ENCODE results near the gene PHLDB2.

PHLDB2 gene

DNA sequence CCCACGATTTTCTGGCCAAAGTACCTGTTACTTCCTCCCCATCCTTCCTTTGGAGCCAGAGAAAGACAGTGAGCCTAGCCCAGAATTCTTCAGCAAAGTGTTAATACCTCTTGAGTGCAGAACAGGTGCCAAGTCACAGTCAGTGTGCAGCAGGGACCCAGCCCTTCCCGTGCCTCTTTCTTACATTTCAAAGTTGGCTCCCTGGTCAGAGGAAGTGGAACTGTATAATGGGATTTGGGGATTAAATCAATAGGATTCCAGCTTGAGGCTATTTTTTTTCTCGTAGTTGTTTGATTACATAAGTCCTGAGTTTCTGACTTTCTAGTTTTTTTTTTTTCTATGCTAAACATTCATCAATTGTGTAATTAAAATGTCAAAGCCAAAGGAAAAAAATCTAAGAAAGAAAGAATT is 67.2 kb downstream of the PHLDB2 start:
- DNase-seq (ENCODE audit: low read depth), result no peak

DNA sequence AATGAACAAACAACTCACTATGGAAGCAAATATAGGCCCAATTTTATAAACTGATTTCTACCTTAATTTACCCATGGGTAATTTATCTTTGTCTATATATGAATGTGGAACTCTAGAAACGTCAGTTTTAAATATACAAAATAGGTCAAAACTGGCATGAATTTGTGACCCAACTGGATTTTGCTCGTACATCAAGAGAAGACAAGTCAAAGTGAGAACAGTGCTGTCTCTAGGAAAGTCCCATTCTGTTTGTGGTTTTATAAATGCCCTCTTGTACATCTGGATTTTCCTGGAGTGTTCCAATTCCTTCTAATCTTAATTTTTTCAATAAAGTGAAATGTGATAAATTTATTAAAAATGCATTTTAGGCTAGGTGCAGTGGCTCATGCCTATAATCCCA is 69.5 kb downstream of the PHLDB2 start:
- DNase-seq (ENCODE audit: low read depth), result no peak

DNA sequence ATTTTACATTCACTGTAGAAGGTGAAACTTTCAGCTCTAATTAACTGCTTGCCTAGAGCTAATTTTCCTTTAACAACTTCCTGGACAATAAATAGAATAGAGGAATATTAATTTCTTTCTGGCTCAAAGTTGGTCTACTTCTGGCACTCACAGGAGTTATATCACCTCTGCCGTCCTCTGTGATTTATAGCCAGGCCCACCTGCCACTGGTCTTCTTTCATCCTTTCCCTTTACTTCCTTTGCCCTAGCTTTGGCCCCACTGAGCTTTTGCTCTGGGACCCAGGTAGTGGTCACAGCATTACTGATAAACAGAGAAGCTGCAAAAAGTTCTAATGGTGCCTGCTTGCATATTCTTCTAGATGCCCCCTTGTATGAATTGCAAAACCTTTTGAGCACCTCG is 70.4 kb downstream of the PHLDB2 start:
- DNase-seq (ENCODE audit: low read depth), result no peak

DNA sequence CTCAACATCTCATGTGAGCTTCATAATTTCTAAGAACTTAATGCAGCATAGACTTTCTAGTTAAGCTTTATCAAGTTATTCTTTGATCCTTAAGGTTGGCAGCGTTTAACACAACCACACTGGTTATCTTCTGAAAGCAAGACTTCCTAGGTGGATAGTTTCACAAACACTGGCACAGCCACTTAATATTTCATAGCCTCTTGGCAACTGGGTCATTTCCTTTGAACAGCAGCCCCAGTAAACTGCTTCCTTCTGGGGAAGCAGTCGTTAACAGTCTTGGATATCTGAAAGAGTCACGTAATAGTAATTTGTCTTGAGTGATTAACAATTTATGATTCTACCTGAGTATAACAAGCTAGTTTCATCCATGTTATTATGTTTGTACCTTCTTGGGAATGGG is 73.9 kb downstream of the PHLDB2 start:
- no peak for DNase-seq (ENCODE audit: low read depth)

DNA sequence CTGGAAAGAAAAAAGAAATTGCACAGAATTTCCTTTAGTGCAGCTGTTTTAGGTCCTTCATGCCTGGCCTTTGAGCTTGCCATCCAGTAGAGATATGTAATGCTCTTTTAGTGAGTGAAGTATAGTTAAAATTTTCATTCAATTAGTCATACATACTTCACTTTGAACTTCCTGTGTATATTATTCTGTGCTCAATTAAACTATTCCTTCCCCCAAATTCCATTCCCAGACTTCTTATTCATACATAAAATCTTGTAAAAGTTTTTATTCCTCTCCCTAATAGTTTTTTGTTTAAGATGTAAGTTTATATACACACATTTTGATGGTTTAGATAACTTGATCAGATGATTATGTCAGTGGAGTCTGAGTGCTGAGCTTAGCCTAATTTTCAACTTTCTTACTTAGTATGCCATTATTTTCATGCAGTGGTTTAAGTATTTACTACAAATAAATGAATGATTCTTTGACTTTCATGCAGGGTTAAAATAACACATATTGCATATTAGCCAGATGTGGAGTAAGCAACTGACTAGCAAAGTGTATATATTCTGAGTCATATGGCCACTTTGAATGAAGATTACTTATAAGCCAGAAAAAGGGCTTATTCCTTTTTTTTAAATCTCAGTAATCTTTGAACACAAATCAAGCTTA is 77.3 kb downstream of the PHLDB2 start:
- DNase-seq (ENCODE audit: low read depth), result no peak

DNA sequence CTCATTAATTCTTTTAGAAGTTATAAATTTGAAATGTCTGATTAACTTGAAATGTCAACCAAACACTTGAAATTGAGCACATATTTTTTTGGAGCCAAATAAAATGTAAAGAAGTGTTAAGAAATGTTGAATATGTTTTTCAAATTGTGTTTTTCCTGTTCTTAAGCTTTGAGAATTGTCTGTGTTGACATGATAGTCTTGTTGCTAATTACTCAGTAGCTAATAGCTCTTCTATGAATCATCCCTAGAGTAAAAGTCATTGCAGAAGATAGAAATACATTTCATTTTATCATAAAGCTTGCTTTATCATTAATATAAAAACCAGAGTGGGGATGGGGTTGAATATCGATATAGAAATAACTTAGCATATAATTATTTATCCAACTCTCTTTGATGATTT is 77.9 kb downstream of the PHLDB2 start:
- DNase-seq (ENCODE audit: low read depth), result no peak

DNA sequence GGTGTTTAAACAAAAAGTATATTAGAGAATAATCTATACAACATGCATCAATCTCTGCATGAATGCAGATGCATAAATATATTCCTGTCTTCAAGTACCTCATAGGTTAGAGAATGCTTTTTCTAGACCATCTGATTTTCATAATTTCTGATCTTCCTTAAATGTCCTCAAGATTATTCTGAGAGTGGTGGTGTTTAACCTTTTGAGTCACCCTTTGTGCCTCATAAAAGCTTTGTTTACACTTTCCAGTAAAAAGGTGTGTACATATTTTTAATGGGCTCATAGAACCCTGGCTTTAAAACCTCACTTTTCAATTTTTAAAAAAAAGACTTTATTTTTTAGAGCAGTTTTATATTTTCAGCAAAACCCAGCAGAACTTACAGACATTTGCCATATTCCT is 78.8 kb downstream of the PHLDB2 start:
- DNase-seq (ENCODE audit: low read depth), result no peak

DNA sequence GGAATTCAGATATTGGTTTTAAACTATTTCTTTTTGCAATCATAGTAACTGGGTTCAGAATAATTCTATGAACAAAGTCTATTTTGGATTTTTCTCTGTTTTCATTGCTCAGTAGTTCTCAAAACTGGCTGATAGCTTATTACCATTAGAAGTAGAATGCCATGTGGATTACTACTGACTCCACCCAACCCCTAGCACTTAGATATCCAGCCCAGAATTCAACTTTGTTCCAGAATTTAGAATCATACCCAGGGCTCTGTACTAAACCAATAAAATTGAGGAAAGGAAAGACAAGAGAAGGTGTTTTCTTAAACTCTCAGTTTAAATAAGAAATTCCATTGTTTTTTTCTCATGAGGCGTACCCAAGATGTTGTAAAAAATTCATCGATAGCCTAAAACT is 80.8 kb downstream of the PHLDB2 start:
- no peak for DNase-seq (ENCODE audit: low read depth)

DNA sequence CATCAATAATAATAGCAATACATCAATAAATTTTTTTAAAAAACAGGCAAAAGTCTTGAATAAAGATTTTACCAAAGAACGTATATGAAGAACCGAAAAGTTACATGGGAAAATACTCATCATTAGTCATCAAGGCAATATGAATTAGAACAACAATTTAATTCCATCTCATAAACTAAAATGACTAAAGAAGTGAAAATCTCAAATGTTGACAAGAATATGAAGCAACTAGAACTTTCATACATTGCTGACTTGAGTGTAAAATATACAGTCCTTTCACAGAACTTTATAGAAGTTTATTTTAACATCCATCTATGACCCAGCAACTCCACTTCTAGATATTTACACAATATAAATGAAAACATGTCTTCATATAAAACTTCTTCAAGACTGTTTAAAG is 84.5 kb downstream of the PHLDB2 start:
- no peak for DNase-seq (ENCODE audit: low read depth)

DNA sequence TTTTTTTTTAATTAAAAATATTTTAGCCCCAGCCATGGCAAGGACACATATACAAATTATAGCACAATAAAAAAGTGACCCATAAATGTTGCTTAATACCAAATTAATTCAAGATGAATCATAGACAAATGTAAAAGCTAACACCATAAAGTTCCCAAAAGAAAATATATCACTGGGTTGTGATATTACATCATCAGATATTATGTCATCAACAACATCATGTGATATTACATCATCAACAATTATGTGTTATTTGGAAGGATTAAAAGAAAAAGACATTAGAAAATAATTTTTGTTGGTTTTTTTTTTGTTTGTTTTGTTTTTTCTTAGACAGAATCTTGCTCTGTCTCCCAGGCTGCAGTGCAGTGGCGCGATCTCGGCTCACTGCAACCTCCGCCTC is 85.3 kb downstream of the PHLDB2 start:
- DNase-seq (ENCODE audit: low read depth), result no peak

DNA sequence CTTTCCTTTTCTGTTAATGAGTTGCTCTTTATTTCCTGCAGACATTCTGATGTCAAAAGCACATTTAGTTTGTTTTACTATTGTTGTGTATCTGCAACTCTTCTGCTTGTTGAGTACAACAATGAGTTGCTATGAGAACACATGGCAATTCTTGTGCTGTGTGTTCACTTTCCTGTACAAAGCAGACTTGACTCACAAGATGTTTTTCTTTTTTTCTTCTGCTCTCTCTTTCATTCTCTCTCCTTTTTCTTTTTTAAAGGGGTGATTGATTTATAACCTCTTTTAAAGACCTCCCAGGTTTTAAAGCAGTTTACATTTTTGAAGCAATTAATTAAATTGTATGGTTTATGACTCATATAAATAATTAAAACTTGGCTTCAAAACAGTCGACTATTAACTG is 88.2 kb downstream of the PHLDB2 start:
- no peak for DNase-seq (ENCODE audit: low read depth)

DNA sequence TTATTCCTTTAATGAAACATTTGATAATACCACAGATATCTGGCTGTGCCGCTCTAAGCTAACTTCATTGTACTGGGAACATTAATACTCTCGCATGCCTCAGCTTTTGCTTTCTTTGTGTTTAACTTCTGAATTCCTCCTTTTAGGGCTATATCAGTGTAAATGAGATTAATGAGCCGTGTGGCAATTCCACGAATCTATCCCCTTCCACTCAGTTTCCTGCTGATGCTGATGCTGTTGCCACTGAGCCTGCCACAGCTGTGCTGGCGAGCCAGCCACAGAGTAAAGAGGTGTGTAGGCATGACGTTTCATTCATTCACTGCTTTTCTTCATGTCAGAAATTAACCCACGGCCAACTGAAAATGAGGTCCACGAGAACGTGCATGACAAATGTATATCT is 89.7 kb downstream of the PHLDB2 start:
- no peak for DNase-seq (ENCODE audit: low read depth)

DNA sequence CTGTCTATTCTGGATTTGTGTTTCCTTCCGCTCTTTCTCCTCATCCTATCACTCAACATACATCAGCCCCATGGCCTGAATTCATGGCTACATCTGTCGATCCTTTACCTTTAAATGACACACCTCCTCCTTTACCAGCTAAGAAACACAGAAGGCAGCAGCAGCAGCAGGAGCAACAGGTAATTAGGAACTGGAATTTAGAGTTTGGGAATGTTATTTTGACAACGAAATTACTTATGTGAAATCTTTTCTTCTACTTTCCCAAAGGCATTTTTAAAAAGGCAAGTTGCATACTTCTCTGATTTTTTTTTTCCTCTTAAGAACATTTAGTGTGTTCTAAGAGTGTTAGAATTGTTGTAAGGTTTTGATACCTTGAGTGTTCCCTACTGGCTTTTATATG is 90.6 kb downstream of the PHLDB2 start:
- DNase-seq (ENCODE audit: low read depth), result no peak

DNA sequence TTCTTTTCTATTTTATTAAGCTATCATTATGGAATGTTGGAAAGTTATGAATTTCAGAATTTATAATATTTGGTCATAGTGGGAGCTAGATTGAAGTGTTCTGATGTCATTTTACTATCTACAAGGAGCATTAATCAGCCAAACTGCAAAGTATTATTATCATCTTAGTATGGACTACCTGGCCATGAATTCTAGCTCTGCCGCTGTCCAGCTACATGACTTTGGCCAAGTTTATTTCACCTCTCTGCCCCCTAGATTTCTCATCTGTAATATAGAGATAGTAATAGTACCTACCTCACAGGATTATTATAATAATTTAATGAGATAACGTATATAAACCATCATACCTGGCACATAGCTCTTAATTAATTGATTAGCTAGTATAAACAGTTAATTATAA is 92.0 kb downstream of the PHLDB2 start:
- DNase-seq (ENCODE audit: low read depth), result no peak

DNA sequence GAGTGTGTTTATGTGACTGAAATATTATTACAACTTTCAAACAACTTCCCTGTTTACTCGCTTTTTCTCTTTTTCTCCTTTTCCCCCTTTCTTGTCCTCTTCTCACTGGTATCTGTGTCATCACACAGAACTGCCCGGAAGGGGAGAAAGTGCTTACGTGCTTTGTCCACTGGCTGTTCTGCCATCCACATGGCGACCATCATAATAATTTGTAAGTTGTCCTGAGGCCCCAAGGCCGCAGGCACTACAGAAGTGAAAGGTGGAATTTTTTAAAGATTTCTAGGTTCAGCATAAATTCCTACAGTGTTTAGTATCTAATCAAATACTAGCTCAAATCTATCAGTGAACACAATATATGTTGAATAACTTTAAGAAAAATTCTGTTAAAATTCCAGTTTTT is 93.0 kb downstream of the PHLDB2 start:
- no peak for DNase-seq (ENCODE audit: low read depth)

DNA sequence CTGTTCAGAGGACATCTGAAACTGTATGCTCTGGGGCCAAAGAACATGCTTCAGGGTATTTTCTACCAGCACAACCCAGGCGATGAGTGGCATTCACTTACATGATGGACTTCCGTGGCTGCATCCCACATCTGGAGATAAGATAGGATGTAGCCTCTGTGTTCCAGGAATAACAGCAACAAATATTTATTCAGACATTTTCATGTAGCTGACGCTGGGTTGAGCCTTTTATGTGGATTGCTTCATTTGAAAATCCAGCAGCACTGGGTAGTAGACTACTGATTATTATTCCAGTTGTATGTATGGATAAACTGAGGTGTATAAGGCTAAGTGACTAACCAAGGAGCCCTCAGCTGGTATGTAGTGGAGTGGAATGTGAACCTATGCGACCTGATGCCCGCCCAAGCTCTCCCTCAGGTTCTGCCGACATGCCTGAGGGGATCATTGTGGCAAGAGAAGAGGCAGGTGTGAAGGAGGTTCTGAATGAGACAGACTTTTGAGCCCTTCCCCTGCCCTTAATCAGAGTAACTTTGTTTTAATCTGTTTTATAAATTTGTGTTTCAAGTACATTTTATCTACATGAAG is 93.9 kb downstream of the PHLDB2 start:
- DNase-seq (ENCODE audit: low read depth), result no peak

DNA sequence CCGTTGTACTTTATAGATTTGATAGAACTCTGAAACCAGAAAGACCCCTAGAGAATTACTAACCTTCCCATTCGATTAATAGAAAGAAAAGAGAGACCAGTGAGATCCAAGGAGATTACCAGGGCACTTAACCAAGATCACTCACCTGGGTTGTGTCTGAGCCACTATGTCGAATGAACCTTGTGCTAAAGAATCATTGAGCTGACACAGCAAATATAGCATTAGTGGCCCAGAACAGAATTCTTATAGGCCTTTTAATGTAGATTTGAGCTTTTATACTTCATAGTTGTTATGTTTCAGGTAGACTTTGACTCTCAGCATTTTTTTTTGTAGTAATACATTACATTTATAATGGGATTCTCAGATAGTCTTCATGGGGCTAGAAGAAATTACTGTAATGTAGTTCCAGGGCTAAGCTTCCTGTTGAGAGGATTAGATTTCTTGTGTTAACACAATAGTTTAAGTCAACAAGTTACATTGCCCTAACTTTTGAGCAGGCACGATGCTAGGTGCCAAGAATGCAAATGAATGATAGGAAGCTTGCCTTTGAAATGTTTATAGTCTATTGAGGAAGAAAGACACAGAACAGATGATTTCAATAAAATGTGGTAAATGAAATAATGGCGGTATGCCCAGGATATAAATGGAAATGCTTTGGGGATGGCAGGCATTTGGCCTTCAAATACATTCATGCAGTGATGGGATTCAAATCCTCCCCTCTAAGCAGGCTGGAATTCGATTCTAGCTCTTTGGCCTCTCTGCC is 95.3 kb downstream of the PHLDB2 start:
- no peak for DNase-seq (ENCODE audit: low read depth)

DNA sequence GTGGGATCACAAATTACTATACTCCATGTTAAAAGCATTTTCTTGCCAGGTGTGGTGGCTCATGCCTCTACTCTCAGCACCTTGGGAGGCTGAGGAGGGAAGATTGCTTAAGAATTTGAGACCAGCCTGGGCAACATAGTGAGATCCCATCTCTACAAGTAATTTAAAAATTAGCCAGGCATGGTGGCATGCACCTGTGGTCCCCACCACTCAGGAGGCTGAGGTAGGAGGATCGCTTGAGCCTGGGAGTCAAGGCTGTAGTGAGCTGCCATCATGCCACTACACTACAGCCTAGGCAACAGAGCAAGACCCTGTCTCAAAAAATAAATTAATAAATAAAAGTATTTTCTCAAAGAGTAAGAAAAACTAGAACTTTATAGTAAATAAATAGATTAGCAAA is 96.8 kb downstream of the PHLDB2 start:
- DNase-seq (ENCODE audit: low read depth), result no peak

DNA sequence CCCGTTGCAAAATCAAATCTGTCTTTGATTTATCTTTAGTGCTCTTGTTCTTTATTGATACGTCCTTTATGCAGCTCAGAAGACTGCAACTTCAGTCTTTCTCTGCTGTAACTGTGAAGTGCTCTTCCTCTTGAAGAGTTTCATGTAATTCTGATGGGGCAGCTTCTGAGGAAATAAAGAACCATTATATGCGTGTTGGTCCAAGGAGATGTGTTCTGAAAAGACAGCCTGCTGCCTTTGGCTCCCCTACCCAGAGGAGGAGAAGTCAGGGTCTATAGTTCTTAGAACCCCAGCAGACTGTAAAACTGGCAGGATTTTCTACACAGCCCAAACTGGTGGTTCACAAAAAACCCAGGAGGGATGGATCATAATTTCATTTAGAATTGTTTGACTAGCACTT is 97.4 kb downstream of the PHLDB2 start:
- DNase-seq (ENCODE audit: low read depth), result no peak

DNA sequence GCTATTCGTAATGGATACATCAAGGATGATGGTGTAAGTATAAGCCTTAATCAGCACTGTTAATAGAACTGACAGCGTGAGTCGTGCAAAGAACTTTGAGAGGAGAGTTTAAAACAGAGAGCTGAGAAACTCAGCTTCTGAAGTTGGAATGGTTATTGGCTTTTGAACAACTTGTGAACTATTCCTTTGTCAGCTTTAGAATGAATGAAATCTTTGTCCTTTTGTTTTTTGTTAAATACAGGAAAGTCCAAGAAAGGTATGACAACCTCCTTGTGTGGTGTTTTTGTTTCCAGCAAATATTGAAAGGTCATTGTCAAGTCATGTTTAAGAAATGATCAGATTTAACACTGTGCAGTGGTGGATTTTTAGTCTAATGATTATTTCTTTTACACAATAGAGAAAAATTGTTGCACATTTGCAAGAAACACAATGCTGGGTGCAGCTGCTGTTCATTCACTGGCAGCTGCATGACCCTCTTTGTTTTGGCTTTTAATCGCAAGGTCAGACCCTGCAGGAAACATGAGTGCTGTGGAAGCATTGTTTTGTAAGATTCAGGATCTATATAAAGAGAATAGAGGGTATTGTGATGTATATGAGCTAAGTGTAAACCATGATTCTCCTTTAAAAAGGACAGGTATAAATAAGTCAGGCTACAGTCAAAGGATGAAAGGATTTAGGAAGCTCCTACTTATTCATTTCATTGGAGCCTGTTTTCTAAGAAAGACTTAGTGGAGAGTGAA is 98.1 kb downstream of the PHLDB2 start:
- DNase-seq (ENCODE audit: low read depth), result no peak

DNA sequence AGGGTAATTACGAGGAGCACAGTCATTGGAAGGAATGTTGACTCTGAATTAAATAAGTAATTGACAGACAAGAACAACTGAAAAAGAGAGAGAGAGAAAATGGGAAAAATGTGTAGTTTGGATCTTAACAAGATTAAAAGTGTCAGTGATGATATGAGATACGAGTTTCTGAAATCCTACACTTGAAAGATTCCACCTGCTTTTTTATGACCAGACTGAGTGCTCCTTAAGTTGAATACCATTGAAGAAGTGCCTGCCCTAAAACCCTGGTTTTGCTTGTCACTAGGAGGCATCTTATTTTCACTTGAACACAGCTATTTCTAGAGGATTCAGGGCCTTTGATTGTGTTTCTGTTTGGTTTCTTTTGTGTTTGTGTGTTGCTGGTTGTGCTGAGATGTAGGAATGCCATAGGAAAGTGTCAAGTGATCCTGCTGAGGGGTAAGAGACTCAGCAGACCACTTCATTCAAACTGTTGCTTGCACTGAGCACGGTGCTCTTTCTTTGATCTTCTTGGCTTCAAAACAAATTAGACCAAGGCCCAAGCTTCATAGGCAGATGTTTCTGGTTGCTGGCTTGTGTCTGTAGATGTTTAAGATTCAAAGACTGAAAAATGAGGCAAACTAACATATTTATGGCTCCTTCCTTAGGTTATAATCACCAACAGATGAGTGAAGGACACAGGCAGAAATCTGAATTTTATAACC is 102.5 kb downstream of the PHLDB2 start:
- no peak for DNase-seq (ENCODE audit: low read depth)

DNA sequence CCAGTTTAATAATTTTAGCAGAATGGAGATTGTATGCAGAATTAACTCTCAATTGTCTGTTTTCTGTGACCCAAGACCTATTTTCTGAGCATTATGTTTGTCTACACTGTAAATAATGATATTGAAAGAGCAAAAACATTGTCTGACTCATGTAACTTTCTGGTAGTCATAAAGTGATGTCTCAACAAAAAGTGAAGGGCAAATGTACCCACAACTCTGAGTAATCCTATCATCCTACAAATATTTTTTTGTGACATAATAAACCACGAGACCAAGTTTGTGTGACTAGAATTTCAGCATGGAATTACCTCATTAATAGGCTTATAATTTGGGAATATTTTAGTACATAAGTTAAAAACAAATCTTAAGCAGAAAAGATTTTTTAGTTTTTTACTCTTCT is 104.4 kb downstream of the PHLDB2 start:
- no peak for DNase-seq (ENCODE audit: low read depth)
